Measurements from ENCODE around the gene SKA3.

The SKA3 gene

GRCh38 chr13:21104199-21105019 lies 71.9 kb downstream of the SKA3 start:
- TF ChIP-seq CTCF (IDR thresholded peaks at IDR 0.05; ENCODE audit: extremely low read depth, missing control alignments) = no peak
- DNase-seq (ENCODE audit: low spot score) = no peak

All from GM20000 (cell line).